ENCODE measurements around the gene TGFBR3.

TGFBR3 gene

DNA sequence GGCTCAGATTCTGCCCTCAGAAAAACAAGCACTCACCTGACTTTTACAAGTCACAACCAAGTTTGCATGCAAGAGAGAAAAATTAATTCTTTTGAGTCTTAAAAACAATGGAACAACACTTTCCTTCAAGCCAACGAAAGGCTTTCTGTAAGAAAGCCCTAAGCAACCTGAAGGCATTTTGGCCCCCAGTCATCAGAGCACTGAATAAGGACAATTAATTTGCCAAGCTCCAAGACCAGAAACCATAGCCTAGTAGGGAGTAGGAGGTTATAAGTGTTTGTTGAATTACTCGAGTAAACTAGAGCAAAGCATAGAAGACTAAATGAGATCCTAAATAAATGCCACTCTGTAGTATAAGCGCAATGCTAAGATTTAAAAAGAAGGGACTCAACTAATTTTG lies 4.7 kb downstream of the TGFBR3 start:
- Histone ChIP-seq H3K36me3 (ENCODE audit: control insufficient read depth, insufficient read depth, low read length, severe bottlenecking) (no peaks in the 10 kb centered on the region), H3K4me3 (ENCODE audit: low read length) (peak overlapping the region; percentile 42), H3K9ac (ENCODE audit: low read length) (no peak overlapping the region), H3K4me1 (ENCODE audit: control insufficient read depth, insufficient read depth, low read length) (peaks cover 54% of the 10 kb centered on the region), H3K27me3 (replicated peaks; ENCODE audit: control insufficient read depth, insufficient read depth, low read length) (no peaks in the 10 kb centered on the region), H3K9me3 (ENCODE audit: control insufficient read depth, low read length) (no peaks in the 10 kb centered on the region)
- DNase-seq (ENCODE audit: low read depth), result no peak

DNA sequence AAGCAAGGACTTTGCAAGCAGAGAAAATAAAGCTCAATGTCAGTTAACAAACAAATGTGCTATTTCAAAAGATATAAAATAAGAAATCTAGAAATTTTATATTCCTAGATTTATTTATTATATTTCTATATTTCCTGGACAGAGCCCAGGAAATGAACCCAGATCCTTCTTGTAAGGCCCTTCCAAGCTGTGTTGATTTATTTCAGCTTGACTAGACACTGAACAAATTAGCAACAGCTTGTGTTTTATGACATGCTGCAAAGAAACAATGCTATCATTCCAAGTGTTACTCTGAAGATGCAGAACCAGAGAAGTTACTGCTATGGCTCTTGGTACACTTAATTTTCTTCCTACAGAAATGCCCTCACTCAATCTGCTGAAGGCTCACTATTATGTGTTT lies 6.2 kb downstream of the TGFBR3 start:
- Histone ChIP-seq H3K4me3 (ENCODE audit: low read length) (peak overlapping the region; percentile 51), H3K9me3 (ENCODE audit: control insufficient read depth, low read length) (no peaks in the 10 kb centered on the region), H3K27me3 (replicated peaks; ENCODE audit: control insufficient read depth, insufficient read depth, low read length) (no peaks in the 10 kb centered on the region), H3K9ac (ENCODE audit: low read length) (peak overlapping the region; percentile 37), H3K4me1 (ENCODE audit: control insufficient read depth, insufficient read depth, low read length) (peaks cover 58% of the 10 kb centered on the region), H3K36me3 (ENCODE audit: control insufficient read depth, insufficient read depth, low read length, severe bottlenecking) (no peaks in the 10 kb centered on the region)
- peak; percentile 24 for DNase-seq (ENCODE audit: low read depth)

- Histone ChIP-seq H3K4me3 (ENCODE audit: low read length) (peak overlapping the region; percentile 39), H3K9ac (ENCODE audit: low read length) (peak overlapping the region; percentile 25), H3K9me3 (ENCODE audit: control insufficient read depth, low read length) (no peaks in the 10 kb centered on the region), H3K27me3 (replicated peaks; ENCODE audit: control insufficient read depth, insufficient read depth, low read length) (no peaks in the 10 kb centered on the region), H3K36me3 (ENCODE audit: control insufficient read depth, insufficient read depth, low read length, severe bottlenecking) (no peaks in the 10 kb centered on the region), H3K4me1 (ENCODE audit: control insufficient read depth, insufficient read depth, low read length) (peaks cover 61% of the 10 kb centered on the region)
- DNase-seq (ENCODE audit: low read depth), result peak; percentile 31
These were observed 8.3 kb downstream of the TGFBR3 start for GRCh38 chr1:91877574-91878208.

DNA sequence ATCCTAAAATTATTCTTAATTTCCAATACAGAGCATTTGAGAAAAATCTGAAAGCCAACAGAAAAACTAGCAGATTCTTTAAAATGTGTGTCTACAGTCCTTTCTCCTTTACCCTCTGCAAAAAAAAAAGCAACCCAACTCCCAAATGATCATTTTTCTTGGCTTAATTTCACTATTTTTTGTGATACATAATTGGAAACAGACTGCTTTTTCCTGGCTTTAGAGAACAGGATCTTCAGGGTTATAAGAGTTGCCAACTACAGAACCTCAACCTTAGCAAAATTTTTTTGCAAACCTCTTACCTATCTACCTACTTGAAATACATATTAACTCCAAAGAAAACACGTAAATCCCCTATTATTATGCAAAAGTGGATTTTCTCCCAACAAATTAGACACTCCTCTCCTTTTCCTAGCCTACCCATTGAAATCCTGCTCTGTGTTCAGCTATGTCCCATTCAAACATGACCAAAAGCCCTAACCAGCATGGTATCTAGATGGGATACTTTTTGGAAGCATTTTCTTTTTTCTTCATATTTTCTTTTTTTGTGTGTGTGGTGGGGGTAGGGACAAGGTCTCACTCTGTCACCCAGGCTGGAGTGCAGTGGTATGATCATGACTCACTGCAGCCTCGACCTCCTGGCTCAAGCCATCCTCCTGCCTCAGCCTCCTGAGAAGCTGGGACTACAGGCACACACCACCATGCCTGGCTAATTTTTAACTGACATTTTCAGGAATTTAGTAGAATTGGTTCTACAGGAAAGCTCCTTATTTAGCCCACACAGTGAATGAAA lies 9.0 kb downstream of the TGFBR3 start:
- Histone ChIP-seq H3K9me3 (ENCODE audit: control insufficient read depth, low read length) (no peaks in the 10 kb centered on the region), H3K4me1 (ENCODE audit: control insufficient read depth, insufficient read depth, low read length) (peaks cover 67% of the 10 kb centered on the region), H3K36me3 (ENCODE audit: control insufficient read depth, insufficient read depth, low read length, severe bottlenecking) (no peaks in the 10 kb centered on the region), H3K9ac (ENCODE audit: low read length) (peak overlapping the region; percentile 31), H3K27me3 (replicated peaks; ENCODE audit: control insufficient read depth, insufficient read depth, low read length) (no peaks in the 10 kb centered on the region), H3K4me3 (ENCODE audit: low read length) (peak overlapping the region; percentile 60)
- DNase-seq (ENCODE audit: low read depth), result peak; percentile 81

DNA sequence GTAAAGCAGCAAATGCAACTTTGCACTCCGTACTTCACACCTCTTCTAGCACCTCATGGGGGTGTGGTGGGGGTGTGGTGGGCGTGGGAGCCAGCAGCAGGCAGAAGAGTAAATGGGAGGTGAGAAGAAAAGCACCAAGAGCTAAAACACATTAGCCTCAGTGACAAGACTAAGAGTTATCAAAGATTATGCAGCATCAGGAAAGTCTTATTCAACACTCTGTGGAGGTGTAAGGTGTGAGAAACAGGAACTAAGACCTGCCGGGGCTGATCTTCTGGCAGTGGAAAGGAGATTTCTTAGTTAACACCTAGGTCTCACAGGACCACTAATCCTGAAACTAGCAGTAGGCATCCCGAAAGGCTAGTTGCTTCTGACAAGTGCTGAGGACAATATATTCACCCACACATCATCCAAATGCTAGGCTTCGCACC lies 9.9 kb downstream of the TGFBR3 start:
- no peak for DNase-seq (ENCODE audit: low read depth)
- Histone ChIP-seq H3K9me3 (ENCODE audit: control insufficient read depth, low read length) (no peaks in the 10 kb centered on the region), H3K4me1 (ENCODE audit: control insufficient read depth, insufficient read depth, low read length) (peaks cover 72% of the 10 kb centered on the region), H3K9ac (ENCODE audit: low read length) (peak overlapping the region; percentile 31), H3K27me3 (replicated peaks; ENCODE audit: control insufficient read depth, insufficient read depth, low read length) (no peaks in the 10 kb centered on the region), H3K4me3 (ENCODE audit: low read length) (peak overlapping the region; percentile 60), H3K36me3 (ENCODE audit: control insufficient read depth, insufficient read depth, low read length, severe bottlenecking) (no peaks in the 10 kb centered on the region)

GRCh38 chr1:91874167-91874566 lies 11.8 kb downstream of the TGFBR3 start:
- Histone ChIP-seq H3K36me3 (ENCODE audit: control insufficient read depth, insufficient read depth, low read length, severe bottlenecking) (no peaks in the 10 kb centered on the region), H3K9me3 (ENCODE audit: control insufficient read depth, low read length) (no peaks in the 10 kb centered on the region), H3K4me3 (ENCODE audit: low read length) (no peak overlapping the region), H3K4me1 (ENCODE audit: control insufficient read depth, insufficient read depth, low read length) (peaks cover 76% of the 10 kb centered on the region), H3K9ac (ENCODE audit: low read length) (no peak overlapping the region), H3K27me3 (replicated peaks; ENCODE audit: control insufficient read depth, insufficient read depth, low read length) (no peaks in the 10 kb centered on the region)
- no peak for DNase-seq (ENCODE audit: low read depth)

- Histone ChIP-seq H3K36me3 (ENCODE audit: control insufficient read depth, insufficient read depth, low read length, severe bottlenecking) (no peaks in the 10 kb centered on the region), H3K4me3 (ENCODE audit: low read length) (peak overlapping the region; percentile 37), H3K4me1 (ENCODE audit: control insufficient read depth, insufficient read depth, low read length) (peaks cover 62% of the 10 kb centered on the region), H3K9me3 (ENCODE audit: control insufficient read depth, low read length) (no peaks in the 10 kb centered on the region), H3K27me3 (replicated peaks; ENCODE audit: control insufficient read depth, insufficient read depth, low read length) (no peaks in the 10 kb centered on the region), H3K9ac (ENCODE audit: low read length) (peak overlapping the region; percentile 31)
- DNase-seq (ENCODE audit: low read depth), result no peak
These were observed 13.3 kb downstream of the TGFBR3 start for GRCh38 chr1:91872559-91873081.

GRCh38 chr1:91872000-91872399 lies 14.0 kb downstream of the TGFBR3 start:
- Histone ChIP-seq H3K4me1 (ENCODE audit: control insufficient read depth, insufficient read depth, low read length) (peaks cover 59% of the 10 kb centered on the region), H3K27me3 (replicated peaks; ENCODE audit: control insufficient read depth, insufficient read depth, low read length) (no peaks in the 10 kb centered on the region), H3K4me3 (ENCODE audit: low read length) (peak overlapping the region; percentile 37), H3K9me3 (ENCODE audit: control insufficient read depth, low read length) (no peaks in the 10 kb centered on the region), H3K9ac (ENCODE audit: low read length) (peak overlapping the region; percentile 31), H3K36me3 (ENCODE audit: control insufficient read depth, insufficient read depth, low read length, severe bottlenecking) (no peaks in the 10 kb centered on the region)
- DNase-seq (ENCODE audit: low read depth), result peak; percentile 21

DNA sequence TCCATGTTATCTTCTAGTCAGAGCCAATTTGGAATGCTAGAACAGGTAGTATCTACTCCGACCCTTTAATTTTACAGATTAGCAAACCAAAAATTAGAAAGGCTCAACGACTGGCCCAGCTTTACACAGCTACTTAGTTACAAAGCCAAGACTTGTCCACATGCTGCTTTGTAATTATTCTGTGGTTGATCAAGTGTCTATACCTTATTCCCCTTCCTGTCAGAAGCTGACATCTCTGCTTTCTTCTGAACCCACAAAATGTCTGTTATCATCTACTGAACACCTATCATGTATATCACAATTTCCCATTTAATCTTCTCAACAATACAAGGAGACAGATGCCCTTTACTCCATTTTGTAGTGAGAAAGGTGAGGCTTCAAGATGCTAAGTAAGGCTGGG lies 15.6 kb downstream of the TGFBR3 start:
- H3K4me1 ChIP-seq (ENCODE audit: control insufficient read depth, insufficient read depth, low read length), result peaks cover 60% of the 10 kb centered on the region
- H3K9me3 ChIP-seq (ENCODE audit: control insufficient read depth, low read length), result no peaks in the 10 kb centered on the region
- H3K36me3 ChIP-seq (ENCODE audit: control insufficient read depth, insufficient read depth, low read length, severe bottlenecking), result no peaks in the 10 kb centered on the region
- no peak overlapping the region for H3K4me3 ChIP-seq (ENCODE audit: low read length)
- no peaks in the 10 kb centered on the region for H3K27me3 ChIP-seq (replicated peaks; ENCODE audit: control insufficient read depth, insufficient read depth, low read length)
- no peak for DNase-seq (ENCODE audit: low read depth)
- no peak overlapping the region for H3K9ac ChIP-seq (ENCODE audit: low read length)

DNA sequence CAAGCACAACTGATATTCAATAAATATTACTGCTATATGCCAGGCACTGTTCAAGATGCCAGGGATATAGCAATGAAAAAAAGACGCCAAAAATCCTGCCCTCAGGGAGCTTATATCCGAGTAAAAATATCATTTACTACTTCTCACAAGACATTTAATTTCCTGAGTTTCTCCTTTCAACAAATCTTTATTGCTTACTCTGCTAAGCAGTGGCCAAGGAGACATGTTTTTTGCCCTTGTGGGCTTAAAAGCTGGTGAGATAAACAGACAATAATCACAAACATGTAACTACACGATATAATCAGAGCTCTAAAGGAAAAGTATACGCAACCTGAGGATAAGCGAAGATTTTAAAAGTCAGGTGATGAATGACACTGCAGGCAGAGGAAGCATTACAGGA lies 19.5 kb downstream of the TGFBR3 start:
- no peaks in the 10 kb centered on the region for H3K27me3 ChIP-seq (replicated peaks; ENCODE audit: control insufficient read depth, insufficient read depth, low read length)
- DNase-seq (ENCODE audit: low read depth), result no peak
- H3K4me1 ChIP-seq (ENCODE audit: control insufficient read depth, insufficient read depth, low read length), result peaks cover 64% of the 10 kb centered on the region
- no peak overlapping the region for H3K4me3 ChIP-seq (ENCODE audit: low read length)
- no peaks in the 10 kb centered on the region for H3K36me3 ChIP-seq (ENCODE audit: control insufficient read depth, insufficient read depth, low read length, severe bottlenecking)
- peak overlapping the region; percentile 14 for H3K9ac ChIP-seq (ENCODE audit: low read length)
- no peaks in the 10 kb centered on the region for H3K9me3 ChIP-seq (ENCODE audit: control insufficient read depth, low read length)

DNA sequence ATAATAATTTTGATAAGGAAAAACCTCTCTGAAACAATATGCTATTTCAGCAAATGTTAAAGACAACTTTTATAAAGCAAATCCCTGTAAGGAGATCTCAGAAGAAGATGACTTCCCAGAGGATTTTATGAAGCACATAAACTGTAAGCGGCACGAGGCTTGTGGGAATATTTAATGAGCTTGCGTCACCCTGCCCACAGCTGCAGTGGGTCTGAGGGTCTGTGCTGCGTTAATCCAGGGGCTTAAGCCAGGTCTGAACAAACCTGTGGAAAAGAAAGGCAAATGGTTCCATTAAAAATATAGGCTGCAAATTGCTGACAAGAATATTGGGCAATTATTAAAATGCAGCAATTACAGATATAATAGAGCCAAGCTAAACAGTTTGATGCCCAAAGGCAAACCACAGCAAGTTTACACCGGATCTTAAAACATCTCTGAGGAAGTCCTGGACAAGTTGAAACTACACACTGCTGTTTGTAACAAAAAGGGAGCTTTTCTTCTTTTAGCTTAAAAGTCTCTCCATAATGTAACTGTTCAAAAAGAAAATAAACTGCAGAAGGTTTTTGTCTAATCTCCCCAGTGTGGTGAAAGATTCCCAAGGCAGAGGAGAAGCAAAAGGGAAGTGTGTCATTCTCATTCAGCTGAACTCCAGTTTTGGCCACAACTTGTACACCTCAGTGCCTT lies 21.8 kb downstream of the TGFBR3 start:
- Histone ChIP-seq H3K9ac (ENCODE audit: low read length) (peak overlapping the region; percentile 43), H3K9me3 (ENCODE audit: control insufficient read depth, low read length) (no peaks in the 10 kb centered on the region), H3K4me1 (ENCODE audit: control insufficient read depth, insufficient read depth, low read length) (peaks cover 44% of the 10 kb centered on the region), H3K27me3 (replicated peaks; ENCODE audit: control insufficient read depth, insufficient read depth, low read length) (no peaks in the 10 kb centered on the region), H3K4me3 (ENCODE audit: low read length) (peak overlapping the region; percentile 69), H3K36me3 (ENCODE audit: control insufficient read depth, insufficient read depth, low read length, severe bottlenecking) (peaks cover 19% of the 10 kb centered on the region)
- peak; percentile 51 for DNase-seq (ENCODE audit: low read depth)
